ENCODE measurements around the gene LEMD2. TPM values are rescaled to one million over a fixed set of nuclear protein-coding genes. Genes with fewer than 3 reads are reported as not detected.

Gene LEMD2
- total and polyA plus RNA-seq, 2 of the 4 experiments (the other 2 are of a cell fraction) = 26.5 to 43.6 TPM

DNA sequence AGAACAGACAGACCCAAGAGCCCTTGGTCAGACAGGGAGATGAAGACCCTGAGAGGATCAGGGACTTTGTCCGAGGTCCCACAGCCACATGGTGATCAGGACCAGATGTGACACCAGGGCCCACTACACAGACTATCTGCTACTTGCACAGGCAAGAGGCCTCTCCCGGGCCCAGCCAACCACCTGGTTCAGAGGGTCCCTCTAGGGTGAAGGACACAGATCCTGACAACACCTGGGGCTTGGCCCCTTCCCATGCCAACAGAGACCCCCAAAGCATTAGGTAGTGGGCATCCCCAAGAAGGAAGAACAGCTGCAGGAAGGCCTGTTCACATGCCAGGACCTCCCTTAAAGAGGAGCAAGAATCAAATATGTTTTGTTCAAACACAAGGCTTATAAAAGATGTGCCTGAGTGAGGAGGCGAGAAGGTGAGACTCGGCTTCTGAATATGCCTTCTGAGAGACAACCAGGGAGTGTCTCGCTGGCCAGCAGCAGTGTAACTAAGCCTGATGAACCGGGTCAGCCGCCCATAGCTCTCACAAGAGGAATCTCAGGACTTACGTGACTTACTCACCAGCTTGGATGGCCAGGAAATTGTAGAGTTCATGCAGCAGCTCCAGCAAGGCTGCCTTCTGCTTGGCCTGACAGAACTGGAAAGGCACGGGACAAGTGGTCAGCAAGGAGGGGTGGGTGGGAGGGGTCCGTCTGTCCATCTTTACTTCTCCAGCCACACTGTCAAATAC is 5.0 kb downstream of the LEMD2 start:
- Histone ChIP-seq H3K4me3 (ENCODE audit: insufficient read depth, low read depth, low read length) (no peak overlapping the region), H2BK20ac (ENCODE audit: low read depth, low read length) (no peak overlapping the region), H2BK5ac (ENCODE audit: low read depth, low read length, poor library complexity, severe bottlenecking) (no peak overlapping the region), H4K8ac (ENCODE audit: low read depth in 2 of 2, low read length in 2 of 2) (no peak overlapping the region), H2AFZ (replicated peaks; ENCODE audit: low read length, poor library complexity) (no peak overlapping the region), H3K4me2 (ENCODE audit: low read depth, low read length) (no peak overlapping the region), H3K14ac (replicated peaks; ENCODE audit: low read depth, low read length) (no peak overlapping the region), H3K23ac (ENCODE audit: low read depth, low read length) (no peak overlapping the region), H3K9ac (ENCODE audit: low read depth, low read length) (no peak overlapping the region), H2BK15ac (ENCODE audit: low read depth, low read length) (no peak overlapping the region), H3K79me1 (ENCODE audit: low read depth in 1 of 2, low read length in 2 of 2) (peaks cover 46 to 87% of the 10 kb centered on the region in 2 experiments), H4K20me1 (ENCODE audit: insufficient read depth, low read length) (peaks cover 30% of the 10 kb centered on the region), H4K5ac (ENCODE audit: low read depth, low read length) (no peak overlapping the region), H3K9me1 (ENCODE audit: insufficient read depth, low read length) (peaks cover 24% of the 10 kb centered on the region), H2AK9ac (replicated peaks; ENCODE audit: low read depth, low read length, poor library complexity) (no peak overlapping the region), H3K4ac (ENCODE audit: low read depth, low read length) (no peak overlapping the region), H3K18ac (ENCODE audit: low read depth, low read length) (no peak overlapping the region), H2BK120ac (ENCODE audit: low read depth, low read length) (no peak overlapping the region), H3K27ac (ENCODE audit: insufficient read depth, low read length) (no peak overlapping the region), H3K4me1 (ENCODE audit: control insufficient read depth, insufficient read depth, low read length) (peaks cover 23% of the 10 kb centered on the region), H3K9me3 (ENCODE audit: control insufficient read depth, insufficient read depth, low read length) (no peaks in the 10 kb centered on the region), H2AK5ac (ENCODE audit: low read depth, low read length) (no peak overlapping the region), H3K27me3 (ENCODE audit: control insufficient read depth, insufficient read depth, low read length) (no peaks in the 10 kb centered on the region), H4K91ac (ENCODE audit: insufficient read depth, low read depth, low read length) (no peak overlapping the region), H3K36me3 (ENCODE audit: control insufficient read depth, insufficient read depth, low read length) (peaks cover 53% of the 10 kb centered on the region), H3K56ac (ENCODE audit: extremely low read depth, insufficient read depth, low read length) (no peak overlapping the region)
- in situ Hi-C loops (cut with MboI; ENCODE audit: low sequenced_read_pairs) (no loop called here), dilution Hi-C loops (cut with HindIII; ENCODE audit: low sequenced_read_pairs, unreplicated experiment) (no loop called here), intact Hi-C loops (cut with micrococcal nuclease) (no loop called here)
- no TSS peak for BruUV-seq (replicated peaks)
- ChIA-PET CTCF (no interaction called here), POLR2A (ENCODE audit: unreplicated experiment) (no interaction called here)
- no peak for DNase-seq
- WGBS, 2 experiments (ENCODE audit: extremely low coverage in 2 of 2, insufficient read length in 1 of 2) = 100% methylated on average over 3 of the region's 10 CpGs; no CpG with 5 or more reads in 1 of the 2 experiments
- no peak for TF ChIP-seq NFE2L2 (IDR thresholded peaks at IDR 0.05; ENCODE audit: low read depth, low read length)
- TF ChIP-seq RCOR1 (IDR thresholded peaks at IDR 0.05; ENCODE audit: insufficient replicate concordance, low read length) = no peak
- no peak for ATAC-seq (ENCODE audit: low read depth)
